GM21529 (cell line): ENCODE data around the gene KCNK15.

Experiments
- ATAC-seq: cut with Tn5 transposase; IDR thresholded peaks from one replicate; pipeline ENCODE4 v1.9.1; 2021; ENCODE audit not compliant: unreplicated experiment

Gene KCNK15

DNA sequence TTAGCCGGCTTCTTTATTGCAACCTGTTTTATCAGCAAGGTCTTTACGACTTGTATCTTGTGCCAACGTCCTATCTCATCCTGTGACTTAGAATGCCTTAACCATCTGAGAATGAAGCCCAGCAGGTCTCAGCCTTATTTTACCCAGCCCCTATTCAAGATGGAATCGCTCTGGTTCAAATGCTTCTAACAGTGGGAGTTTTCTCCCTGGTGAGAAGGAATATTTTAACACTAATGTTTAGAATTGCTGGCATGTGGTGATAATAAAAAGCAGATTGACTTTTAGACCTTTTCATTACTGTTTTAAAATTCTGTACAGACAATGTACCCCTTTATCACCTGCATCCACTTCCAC is 9.9 kb upstream of the KCNK15 start:
- ATAC-seq = no peak

DNA sequence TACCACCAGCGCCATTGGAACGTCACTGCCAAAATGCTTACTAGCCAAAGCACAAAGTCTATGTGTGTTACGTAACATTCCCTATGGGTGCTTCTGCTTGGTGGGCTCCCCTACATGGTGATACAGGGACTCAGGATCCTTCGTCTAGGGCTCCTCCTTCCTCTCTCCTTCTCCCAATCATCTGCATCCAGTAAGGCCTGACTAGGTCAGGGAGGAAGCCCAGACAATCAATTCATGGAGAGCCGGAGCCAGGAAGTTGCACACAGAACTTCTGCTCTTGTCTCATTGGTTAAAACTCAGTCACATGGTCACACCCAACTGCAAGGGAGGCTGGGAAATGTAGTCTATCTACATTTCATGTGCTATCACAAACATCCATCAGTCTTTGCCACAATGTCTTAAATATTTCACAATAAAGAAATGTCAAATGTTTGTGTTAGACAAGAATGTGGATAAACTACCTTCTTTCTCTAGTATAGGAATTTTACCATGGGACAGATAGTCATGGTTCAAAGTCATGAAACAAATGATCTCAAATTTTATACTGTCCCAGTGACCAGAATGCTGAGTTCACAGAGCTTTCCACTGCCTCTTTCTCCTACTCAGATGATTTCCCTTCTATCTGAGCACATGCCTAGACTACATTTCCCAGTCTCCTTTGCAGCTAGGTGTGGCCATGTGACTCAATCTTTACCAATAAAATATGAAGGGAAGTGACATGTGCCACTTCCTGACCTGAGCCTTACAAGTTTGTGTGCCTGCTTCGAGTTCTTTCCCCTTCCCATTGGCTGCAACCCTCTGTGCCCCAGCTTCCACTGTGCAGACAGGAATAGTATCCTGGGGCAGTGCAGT is 9.3 kb upstream of the KCNK15 start:
- ATAC-seq = no peak

DNA sequence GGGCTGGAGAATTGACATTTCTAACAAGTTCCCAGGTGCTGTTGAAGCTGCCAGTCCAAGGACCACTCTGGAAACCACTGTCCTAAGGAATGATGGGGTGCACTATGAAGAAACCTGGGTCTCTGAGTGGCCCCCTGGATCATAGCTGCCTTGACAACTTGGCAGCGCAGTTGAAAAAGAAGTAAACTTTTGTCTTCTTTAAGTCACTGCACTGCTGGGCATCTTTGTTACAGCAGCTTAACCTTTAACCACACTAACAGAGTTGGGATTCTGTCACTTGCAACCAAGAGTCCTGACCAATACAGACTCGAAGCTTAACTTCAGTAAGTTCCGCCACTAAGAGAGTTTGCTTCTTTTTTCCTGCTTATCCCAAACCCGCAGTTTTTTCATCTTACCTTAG is 8.5 kb upstream of the KCNK15 start:
- ATAC-seq = no peak

DNA sequence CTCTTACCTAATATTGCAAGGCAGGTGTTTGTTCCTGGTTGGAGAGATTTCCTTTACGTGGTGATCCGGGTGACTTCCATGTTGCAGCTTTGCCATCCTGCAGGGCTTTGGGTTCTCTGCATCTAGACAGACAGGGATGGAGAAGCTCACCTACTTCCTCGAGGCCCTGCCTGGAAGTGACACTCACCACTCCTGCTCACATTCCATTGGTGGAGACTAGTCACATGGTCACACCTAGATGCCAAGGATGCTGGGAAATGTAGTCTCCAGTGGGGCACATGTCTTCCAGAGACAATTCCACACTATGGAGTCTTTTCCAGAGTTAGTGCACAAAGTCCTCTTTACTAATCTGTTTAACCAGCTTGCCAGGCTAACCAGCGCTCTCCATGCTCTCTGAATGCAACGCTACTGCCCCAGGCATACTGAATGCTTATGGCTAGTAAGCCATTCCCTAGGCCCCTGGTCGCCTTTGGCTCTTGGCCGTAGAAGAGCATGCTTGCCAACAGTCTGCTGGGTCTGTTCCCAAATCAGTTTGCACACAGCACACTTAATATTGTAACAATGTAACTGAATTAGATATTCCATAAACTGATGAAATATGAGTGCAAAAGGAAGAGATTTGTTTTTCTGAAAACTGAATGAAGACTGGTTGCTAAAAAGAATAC is 6.7 kb upstream of the KCNK15 start:
- peak; percentile 65 for ATAC-seq

DNA sequence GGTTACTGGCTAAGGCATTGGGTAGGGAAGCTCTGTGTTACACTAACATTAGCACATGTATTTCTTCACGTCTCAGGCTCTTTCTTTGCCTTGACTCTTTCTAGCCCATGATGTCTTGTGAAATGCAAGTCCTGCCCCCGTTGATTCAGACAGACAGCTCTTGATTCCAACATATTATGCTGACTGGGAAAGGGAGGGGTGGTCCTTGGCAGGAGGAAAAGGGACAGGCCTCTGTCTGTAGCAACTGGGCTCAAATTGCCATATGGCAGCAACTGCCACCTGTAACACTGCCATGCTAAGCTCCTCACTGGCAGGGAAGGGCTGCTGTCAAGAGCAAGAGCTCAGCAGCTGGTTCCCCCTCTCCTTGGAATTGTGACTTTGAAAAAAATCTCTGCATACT is 5.7 kb upstream of the KCNK15 start:
- ATAC-seq = no peak

DNA sequence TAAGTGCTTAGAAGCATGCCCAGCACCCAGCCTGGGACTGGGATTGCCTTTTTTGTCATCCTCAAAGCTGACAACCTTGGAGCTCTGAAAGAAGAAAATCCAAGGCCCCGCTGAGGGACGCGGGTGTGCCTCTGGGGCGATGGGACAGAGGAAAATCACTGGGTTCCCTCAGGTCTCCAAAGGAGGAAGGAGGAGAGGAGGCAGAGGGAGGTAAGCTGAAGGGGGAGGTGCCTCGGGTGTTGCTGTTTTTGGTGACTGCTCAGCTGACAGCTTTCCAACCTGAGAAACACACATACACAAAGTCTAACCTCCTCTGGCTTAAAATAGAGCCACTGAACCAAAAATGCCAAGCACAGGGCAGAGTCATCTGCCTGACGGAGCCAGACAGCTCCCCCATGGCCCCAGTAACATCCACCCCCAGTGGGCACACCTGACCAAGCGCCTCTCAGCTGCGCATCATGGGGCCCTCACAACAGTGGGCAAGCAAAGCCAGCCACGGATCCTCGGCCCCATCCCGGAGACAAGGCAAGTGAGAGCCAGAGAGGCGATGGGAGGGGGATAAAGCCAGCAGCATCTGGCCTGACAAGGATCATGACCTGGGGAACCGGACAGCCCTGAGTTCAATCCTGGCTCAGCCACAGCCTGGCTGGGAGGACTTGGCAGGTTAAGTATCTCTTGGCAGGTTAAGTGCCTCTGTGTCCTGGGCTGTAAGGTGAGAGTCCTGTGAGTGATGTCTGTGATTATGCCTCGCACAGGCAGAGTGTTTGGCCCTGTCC is 3.2 kb upstream of the KCNK15 start:
- ATAC-seq = no peak

DNA sequence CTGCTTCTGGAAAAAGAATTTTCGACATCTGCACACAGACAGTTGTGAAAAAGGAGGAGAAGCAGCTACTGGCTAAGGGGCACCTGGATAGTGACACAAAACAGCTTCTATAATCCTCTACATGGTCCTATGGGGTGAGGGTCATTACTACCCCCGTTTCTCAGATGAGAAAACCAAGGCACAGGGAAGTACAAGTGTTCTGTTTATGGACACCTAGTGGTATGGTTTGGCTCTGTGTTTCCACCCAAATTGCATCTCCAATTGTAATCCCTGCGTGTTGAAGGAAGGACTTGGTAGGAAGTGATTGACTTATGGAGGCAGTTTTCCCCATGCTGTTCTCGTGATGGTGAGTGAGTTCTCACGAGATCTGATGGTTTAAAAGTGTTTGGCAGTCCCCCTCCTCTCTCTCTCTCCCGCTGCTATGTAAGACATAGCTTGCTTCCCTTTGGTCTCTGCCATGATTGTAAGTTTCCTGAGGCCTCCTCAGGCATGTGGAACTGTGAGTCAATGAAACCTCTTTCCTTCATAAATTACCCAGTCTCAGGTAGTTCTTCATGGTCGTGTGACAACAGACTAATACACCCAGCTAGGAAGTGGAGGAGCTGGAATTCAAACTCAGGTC is 2.5 kb upstream of the KCNK15 start:
- no peak for ATAC-seq

DNA sequence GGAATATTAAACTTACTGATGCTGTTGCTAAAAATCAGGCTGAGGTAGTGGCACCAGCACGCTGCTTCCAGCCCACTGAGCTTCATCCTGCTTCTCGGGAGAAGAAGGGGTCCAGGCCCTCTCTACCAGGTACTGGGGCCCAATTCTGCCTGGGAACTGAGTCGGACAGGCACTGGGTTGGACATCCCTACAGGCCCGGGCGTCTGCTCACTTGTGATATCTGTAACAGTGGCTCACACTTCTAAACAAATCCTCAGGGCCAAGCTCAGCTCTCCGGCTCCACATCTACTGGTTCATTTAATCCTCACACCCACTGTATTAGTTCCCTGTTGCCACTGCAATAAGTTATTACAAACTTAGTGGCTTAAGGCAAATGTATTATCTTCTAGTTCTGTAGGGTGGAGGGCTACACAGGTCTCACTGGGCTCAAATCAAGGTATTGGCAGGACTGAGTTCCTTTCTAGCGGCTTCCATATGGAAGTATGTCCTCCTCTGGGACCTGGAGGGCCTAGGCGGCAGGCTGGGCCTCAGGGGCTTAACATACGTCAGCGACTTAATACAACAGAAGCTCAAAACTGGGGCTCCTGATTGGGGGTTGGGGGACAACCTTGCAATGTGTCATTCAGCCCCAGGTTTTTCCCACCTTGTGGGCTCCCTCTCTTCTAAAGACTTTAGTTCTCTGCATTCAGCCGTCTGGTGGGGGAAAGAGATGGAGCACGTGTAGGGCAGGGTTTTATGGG is 1.6 kb upstream of the KCNK15 start:
- ATAC-seq = no peak

DNA sequence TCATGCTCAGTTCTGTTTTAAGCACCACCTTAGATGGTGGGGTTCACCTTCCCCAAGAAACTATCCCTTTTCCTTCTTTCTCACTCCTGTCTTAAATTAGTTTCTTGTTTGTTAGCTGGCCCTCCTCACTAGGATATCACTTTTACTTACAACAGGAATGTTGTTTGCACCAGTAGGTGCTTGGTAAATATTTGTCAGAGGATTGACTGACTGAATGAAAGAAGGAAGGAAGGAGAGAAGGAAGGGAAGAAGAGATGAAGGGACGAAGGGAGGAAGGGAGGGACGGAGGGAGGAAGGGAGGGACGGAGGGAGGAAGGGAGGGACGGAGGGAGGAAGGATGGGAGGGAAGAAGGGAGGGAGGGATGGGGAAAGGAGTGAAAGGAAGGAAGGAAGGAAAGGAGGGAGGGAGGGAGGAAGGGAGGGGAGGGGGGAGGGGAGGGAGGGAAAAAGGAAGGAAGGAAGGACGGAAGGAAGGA is 505 bp upstream of the KCNK15 start:
- no peak for ATAC-seq

DNA sequence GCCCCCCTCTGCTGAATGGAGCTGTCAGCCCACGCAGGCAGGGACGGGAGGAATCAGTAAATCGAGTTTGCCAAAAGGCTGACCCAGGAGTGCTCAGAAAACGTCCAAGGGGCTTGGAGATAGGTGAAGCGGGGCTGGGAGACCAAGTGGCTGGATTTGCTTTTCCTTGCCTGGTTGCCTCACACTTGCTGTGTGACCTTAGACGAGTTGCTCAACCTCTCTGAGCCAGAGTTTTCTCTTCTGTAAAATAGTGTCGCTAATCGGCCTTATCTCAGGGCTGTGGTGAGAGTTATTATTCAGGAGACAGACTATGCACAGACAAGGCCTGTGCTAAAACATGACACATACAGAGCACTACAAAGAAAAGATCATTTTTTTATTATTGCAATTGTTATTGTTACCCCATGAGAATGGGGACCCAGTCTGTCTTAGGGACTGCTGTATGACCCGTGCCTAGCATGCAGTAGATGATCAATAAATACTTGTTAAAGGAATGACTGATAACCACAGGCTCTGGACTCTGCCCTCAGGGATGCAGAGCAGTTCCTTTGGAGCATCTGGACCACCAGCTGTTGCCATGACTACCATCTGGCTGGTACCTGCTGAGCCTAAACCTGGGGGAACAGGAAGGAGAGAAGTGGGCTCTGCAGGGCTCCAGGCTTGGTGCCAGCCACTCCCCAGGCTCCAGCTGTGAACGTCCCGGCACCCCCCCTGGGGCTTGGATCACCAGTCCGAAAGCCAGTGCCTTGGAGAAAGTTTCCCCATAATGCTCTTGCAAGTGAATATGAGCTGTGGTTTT is 901 bp downstream of the KCNK15 start:
- ATAC-seq = no peak

DNA sequence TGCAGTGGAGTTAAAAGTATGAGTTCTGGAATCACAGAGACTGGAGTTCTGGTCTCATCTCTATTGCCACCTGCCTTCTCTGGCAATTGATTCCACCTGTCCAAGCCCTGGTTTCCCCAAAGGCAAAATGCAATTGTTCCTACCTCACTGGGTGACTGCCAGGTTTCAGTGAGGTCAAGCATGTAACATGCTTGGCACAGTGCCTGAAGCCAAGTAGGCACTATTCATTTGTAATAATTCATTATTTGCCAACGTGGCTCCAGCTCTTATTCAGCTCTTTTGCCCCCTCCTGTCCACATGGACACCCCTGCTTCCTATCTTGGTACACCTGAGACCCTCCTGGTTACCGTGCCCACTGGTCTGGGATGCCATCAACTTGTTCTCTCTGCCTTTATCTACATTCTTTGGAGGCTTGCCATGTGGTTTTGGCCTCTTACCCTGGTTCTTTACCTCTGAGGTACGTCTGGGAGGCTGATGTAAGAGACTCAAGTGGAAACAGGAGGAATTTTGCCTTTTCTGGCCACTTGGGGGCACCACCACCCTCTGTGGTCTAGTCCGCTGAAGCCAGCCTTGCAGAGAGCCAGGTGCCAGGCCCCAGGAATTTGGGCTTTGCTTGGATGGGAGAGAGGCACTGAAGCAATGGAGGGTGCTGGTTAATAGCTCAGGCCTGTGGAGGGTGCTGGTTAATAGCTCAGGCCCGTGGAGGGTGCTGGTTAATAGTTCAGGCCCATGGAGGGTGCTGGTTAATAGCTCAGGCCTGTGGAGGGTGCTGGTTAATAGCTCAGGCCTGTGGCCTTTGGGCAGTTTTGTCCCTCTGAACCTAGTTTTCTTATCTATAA is 1.7 kb downstream of the KCNK15 start:
- ATAC-seq = no peak

DNA sequence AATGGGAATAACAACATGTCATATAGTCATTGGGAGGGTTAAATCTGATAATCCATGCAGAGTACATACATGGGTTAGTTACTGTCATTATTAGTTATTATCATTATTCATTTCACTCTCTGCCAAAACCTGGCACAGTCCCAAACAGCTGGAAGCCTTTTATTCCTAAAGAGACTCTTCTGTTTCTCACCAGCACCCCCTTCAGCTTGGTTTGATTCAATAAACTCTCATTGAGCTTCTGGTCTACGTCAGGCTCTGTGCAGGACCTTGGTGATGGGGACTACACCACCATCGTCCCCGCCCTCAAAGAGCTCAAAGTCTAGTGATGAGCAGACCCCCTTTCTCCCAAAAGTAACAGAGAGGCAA is 2.3 kb downstream of the KCNK15 start:
- ATAC-seq = no peak

DNA sequence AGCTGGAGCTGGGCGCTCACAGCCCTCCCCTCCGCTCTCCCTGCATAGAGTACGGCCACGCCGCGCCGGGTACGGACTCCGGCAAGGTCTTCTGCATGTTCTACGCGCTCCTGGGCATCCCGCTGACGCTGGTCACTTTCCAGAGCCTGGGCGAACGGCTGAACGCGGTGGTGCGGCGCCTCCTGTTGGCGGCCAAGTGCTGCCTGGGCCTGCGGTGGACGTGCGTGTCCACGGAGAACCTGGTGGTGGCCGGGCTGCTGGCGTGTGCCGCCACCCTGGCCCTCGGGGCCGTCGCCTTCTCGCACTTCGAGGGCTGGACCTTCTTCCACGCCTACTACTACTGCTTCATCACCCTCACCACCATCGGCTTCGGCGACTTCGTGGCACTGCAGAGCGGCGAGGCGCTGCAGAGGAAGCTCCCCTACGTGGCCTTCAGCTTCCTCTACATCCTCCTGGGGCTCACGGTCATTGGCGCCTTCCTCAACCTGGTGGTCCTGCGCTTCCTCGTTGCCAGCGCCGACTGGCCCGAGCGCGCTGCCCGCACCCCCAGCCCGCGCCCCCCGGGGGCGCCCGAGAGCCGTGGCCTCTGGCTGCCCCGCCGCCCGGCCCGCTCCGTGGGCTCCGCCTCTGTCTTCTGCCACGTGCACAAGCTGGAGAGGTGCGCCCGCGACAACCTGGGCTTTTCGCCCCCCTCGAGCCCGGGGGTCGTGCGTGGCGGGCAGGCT is 4.6 kb downstream of the KCNK15 start:
- no peak for ATAC-seq

DNA sequence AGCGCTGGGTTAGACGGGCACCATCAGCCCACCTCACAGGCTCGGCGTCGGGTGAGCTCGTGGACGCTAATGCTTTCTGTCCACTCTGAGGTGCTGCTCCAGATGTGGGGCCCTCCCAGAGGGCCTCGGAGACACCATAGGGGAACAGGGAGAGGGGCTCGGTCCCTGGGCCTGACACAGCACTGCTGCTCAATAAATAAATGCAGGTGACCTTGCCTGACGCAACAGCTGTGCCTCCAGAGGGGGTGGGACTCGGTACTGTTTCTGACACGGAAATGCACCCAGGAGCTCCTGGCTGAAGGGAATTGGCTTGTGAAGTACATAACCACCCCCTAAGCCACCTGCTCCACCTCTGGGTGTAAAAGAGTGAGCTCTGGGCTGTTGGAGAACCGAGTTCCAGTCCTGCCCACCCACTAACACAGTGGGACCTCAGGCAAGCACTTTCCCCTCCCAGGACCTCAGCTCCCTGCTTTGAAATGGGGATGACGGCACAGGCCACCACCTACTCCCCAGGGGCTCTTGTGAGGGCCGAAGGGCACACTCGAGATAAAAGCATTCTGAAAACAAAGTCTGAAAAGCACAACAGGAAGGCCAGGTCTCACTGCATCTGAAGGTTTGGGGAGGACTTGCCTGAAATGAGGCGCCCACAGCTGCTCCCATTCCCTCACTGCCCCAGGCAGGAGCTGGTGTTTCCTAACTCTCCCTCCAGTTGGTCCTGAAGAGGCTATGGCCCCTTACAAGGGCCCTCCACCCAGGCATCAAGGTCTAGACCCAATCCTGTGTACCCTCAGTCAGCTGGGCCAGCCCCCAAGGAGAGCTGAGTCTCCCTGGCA is 6.7 kb downstream of the KCNK15 start:
- no peak for ATAC-seq

DNA sequence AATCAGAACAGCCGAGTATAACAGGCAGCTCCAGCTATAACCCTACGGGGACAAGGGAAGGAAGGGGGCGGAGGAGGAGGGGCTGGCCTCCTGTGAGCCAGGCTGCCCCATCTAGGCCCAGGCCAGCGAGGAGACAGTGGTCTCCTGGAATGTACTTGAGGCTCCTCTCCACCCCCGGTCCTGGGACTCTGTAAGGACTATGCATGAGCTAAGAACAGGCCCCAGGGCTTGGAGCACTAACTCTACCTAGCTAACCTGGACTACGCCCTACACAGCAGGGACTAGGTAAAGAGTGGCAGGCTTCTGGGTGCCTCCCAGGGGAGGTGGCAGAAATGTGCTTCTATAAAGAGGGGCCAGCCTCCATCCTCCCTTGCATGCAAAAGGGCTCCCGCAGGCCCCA is 8.9 kb downstream of the KCNK15 start:
- ATAC-seq = no peak

DNA sequence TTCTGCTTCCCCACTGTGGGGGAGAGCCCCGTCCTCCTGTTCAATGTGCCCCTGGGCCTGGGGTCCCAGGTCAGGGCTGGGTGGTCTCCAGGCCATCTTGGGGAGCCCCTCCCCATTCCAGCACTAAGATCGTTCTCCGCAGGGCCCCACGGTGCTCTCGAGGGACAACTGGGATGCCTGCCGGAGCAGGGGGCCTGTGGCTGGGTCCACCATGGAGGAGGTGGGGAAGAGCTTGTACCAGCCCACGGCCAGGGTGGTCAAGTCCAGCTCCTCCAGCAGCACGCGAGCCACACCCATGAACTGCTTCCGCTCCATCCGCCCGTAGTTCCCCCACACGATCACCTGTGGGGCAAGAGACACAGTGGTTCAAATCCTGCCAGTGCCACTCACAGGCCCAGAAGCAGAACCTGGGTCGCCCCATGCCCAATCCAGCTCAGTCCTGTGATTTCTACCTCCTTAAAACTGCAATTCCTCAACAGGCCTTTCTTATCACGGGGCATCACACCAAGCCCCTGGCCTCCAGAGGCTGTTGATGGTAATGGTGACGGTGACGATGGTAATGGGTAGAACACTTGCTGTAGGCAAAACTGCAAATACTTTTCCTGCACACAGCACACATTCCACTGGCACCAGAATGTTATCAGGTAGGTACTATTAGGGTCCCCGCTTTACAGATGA is 10.5 kb downstream of the KCNK15 start:
- ATAC-seq = no peak

DNA sequence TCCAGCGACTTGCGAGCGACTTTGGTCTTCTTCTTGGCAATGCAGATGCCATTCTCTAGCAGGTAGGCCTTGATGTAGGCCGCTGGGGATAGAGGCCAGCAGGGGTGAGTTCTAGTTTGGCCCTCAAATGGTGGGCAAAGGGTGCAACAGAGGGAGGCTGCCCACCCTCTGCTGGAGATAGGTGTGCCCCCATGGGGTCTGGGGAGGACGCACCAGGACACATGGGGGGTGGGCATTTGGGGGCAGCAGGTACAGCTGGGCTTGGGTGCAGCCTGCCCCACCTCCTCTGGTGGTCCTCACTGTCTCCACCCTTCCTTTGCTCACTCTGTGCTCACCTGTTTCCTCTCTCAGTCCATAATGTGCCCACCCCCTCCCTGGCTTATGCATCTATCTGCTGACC is 11.3 kb downstream of the KCNK15 start:
- no peak for ATAC-seq
